ENCODE results near the gene SMAP1.

DNA sequence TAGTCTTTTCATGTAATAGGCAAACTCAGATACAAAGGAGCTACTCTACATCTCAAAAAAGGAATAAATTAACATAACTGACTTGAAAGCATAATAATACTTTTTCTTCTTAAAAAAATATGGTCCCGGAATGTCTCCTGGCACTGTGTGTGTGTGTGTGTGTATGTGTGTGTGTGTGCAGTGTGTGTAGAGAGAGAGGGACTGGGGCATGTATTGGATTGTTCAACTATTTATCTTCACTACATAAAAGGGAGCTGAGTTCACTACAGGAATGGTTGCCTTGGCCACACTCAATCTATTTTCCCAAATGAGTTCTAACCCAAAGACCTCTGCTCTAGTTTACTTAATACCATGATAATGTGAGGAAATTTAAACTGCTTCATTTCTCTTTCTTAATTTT, 238.1 kb downstream of the SMAP1 start:
- TF ChIP-seq POLR2AphosphoS5 (IDR thresholded peaks at IDR 0.05; ENCODE audit: low read depth, low read length) (no peak), SIN3A (IDR thresholded peaks at IDR 0.05; ENCODE audit: borderline replicate concordance, insufficient read depth, low read length) (no peak)

Measured in PFSK-1 (cell line).